Stimulated activated CD8-positive, alpha-beta memory T cell treated with anti-CD3 and anti-CD28 coated beads, Interleukin-15, amount 100 ng/mL, for 1 hour (primary cell): Measurements from ENCODE around the gene METTL5.
"Not testable (repeated sequence)": the region's sequence is repeated elsewhere in the genome, so short reads cannot be mapped to it uniquely, and the experiment has no call there.

ENCODE experiments used
- DNase-seq: peaks from one replicate; pipeline ENCODE4 v3.0.0-alpha.2; 2020; ENCODE audit warnings: low read depth

Gene METTL5

DNA sequence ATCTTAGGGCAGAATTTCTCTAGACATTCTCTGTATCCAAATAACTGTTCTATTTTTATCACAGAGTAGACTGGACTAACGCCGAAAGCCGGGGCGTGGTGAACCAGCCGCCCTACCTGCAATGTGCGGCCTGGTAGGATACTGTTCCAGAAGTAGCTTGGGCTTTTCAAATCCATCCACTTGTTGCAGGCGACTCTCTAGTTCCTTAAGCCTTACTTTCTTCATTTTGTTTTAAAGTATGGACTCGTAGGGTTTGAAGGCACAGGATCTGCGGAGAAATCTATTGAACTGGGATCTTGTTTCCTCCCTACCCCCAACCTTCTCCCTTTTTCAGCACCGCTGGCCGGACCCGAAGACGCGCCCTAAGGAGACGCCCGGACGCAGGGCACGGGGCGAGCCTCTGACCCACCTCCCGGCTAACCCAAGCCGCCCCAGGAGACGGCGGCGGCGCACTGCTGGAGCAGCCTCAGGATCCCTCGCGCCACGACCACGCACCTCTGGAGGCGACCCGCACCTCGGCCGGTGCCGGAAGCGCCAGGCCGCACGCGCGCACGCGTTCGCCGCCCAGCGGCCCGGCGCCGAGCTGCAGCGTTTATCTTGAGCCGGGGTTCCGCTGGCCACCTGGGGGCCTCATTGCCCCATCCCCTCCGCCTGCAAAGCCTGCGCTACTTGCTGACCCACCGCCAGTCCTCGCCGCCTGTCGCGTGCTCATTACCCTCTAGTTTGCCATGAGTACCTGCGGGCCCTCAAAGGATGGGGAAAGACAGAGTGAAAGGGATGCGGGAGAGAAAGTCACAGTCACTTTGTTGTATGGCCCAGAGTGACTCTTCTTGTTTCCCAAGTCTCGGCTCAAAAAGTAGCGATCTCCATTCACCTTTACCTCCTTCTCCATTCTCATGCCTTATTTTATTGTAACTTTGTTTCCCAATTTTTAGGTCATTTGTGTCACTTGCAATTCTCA is at the start of gene METTL5:
TSS of gene METTL5 (minus strand) at position 533 of the 961 bp plus-strand sequence. CDS start at position 225, 308 bp downstream.
- peak; percentile 47 for DNase-seq

GRCh38 chr2:169871994-169872393 is 47.3 kb upstream of the METTL5 start:
- no peak for DNase-seq

- DNase-seq, result not testable (repeated sequence)
Measured at GRCh38 chr2:169871369-169871768, 46.7 kb upstream of the METTL5 start.

DNA sequence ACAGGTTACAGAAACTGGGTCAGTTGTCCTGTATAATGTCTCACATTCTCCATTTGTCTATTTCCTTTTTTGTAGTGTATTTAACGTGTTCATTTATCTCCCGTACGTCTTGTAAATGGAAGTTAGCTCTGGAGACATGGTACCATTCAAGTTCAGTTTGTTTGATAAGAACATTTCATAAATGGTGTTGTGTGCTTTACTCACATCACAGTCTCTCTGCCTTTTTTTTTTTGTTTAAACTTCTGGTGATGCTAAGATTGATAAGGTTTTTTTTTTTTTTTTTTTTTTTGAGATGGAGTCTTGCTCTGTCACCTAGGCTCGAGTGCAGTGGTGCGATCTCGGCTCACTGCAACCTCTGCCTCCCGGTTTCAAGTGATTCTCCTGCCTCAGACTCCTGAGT is 44.2 kb upstream of the METTL5 start:
- DNase-seq, result no peak

DNA sequence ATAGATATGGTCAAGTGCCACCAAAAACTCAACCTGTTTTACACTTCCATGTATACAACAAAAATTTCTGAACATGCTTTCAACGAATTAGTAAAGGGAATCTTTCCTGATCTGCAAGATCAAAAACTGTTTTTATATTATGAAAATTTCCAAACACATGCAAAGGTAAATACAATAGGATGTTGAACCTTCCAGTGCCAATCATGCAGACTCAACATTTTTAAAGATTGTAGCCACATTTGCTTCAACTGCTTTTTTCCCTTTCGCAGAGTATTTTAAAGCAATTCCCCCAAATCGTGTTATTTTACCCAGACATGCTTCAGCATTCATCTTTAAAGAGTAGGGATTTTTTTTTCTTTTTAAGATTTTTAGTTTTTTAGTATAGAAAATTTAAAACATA is 42.9 kb upstream of the METTL5 start:
- DNase-seq, result no peak

GRCh38 chr2:169866230-169866629 is 41.5 kb upstream of the METTL5 start:
- DNase-seq, result not testable (repeated sequence)

- DNase-seq, result no peak
Measured at GRCh38 chr2:169865492-169865891, 40.8 kb upstream of the METTL5 start.

DNA sequence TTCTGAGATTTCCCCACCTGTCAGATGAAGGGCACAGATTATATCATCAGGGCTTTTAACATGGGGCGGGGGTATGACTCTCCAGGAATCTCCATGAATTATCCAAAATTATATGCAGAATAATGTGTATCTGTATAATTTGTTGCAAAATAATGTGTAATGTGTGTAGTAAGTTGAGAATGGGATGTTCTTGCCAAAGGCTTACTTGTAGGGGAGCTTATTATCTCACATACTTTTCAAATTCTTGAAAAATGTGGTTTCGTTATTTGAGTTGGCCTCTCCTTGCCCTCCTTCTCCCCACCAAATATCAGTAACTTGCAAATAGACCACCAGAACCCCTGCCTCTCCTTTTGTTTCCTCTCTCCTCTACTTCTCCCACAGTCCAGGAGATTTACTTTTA is 38.1 kb upstream of the METTL5 start:
- DNase-seq, result no peak

DNA sequence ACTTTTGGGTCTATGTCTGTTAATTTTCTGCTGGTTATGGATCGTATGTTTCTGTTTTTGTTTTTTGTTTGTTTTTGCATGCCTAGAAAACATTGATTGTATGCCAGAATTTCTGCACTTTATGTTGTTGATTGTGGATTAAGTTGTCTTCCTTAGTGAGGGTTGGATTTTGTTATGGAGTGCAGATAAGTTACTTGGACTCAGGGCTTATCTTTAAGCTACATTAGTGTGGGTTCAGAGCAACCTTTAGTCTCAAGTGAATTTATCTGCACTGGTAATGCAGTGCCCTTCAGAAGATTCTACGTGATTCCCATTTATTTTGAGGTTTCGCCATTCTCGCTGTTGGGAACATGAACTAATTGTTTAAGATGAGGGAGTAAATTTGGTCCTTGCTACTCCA is 35.4 kb upstream of the METTL5 start:
- DNase-seq, result no peak

GRCh38 chr2:169859423-169859822 is 34.7 kb upstream of the METTL5 start:
- no peak for DNase-seq

- not testable (repeated sequence) for DNase-seq
Measured at GRCh38 chr2:169855281-169856258, 30.9 kb upstream of the METTL5 start.

GRCh38 chr2:169853041-169853668 is 28.4 kb upstream of the METTL5 start:
- no peak for DNase-seq

DNA sequence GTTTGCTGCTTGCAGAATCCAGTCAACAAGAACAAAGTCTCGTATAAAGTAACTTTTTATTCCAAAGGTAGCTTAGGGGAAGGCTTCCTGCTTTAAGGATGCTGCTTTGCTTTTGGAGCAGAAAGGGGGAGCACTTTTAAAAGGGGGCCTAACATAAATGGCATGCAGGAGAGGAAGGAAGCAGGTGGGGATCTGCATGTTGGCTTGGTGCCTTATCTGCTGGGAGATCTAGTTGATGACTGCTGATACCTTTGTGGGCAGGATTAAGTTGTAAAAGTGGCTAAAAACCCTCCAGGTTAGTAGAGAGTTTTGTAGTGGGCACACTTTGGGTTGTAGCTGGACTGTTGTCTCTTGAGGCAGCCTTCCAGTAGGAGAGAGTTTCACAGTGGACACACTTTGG is 25.0 kb upstream of the METTL5 start:
- no peak for DNase-seq

DNA sequence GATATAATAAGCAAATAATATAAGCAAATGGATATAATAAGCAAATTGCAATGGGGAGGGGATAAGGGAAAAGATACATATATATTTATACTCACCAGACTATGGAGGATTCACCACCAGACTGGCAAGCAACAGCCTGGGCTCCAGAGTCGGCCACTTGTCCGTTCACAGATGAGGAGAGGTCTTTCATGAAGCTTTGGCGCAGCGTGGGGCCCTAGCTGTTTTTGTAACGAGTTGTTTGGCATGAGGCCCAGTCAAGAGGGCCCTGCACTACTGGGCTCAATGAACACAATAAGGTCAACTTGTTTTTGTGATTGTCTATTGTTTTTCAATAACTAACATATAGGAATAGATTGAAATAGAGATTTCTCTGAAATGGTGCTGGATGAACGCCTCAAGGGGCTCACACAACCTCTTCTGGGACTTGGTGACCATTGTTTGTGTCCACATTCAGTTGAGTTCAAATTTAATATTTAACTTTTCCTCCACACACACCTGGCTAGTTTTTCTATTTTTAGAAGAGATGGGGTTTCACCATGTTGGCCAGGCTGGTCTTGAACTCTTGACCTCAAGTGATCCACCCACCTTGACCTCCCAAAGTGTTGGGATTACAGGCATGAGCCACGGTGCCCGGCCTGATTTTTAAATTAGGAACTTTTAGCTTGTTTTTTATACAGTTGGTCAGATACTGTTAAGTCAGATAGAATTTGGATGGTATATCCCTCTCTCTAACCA is 24.4 kb upstream of the METTL5 start:
- not testable (repeated sequence) for DNase-seq

DNA sequence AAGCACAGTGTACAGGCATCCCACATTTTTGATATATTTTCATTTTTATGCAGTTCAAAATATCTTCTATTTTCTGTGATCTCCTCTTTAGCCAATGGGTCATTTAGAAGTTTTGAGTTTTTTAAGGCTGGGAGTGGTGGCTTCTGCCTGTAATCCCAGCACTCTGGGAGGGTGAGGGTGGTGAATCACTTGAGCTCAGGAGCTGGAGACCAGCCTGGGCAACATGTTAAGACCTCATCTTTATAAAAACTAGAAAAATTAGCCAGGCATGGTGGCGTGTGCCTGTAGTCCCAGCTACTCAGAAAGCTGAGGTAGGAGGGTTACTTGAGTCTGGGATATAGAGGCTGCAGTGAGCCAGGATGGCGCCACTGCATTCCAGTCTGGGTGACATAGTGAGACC is 20.3 kb upstream of the METTL5 start:
- no peak for DNase-seq

GRCh38 chr2:169841625-169842024 is 16.9 kb upstream of the METTL5 start:
- not testable (repeated sequence) for DNase-seq

- no peak for DNase-seq
Measured at GRCh38 chr2:169840747-169841142, 16.0 kb upstream of the METTL5 start.

DNA sequence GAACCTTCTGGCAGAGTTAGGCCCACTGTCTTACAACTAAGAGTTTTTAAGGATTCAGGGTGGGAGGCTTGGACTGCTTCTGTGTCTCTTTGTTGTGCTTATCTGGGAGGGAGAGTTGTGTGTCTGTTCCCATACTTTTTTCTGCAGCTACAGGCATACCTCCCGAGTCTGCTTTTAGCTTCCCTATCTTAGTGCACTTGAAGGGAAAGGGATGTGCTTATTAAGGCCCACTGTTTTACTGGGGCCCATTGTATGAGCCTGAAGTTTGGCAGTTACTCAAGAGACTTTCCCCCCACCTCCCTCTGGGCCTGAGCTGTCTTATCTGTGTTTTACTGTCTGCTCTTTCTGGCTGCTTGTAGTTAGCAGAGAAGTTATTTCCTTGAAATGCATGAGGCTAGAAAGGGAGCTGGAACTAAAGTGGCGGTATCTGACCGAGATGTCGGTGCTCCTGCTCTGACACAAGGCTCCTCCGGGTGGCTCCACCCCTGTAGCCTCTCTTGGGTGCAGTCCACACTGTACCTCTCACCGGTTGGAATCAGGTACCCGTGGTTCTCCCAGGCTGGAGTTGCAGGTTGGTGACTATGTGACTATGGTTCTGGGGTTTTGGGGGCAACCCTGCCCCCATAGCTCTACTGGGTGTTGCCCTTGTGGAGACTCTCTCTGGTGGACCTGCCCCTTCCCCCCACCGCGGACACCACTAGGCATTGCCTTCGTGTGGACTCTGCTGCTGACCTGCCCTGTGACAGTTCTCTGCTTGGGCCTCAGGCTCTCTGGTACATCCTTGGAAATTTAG is 15.4 kb upstream of the METTL5 start:
- DNase-seq, result no peak

GRCh38 chr2:169838743-169839489 is 14.2 kb upstream of the METTL5 start:
- DNase-seq, result no peak

GRCh38 chr2:169834401-169834800 is 9.7 kb upstream of the METTL5 start:
- no peak for DNase-seq
